GM23338 (cell line): ENCODE measurements around the gene SMOC1.

ENCODE experiments used
- CREB1 ChIP-seq: fragments of 250-450 bp; sonication (Bioruptor Pico); IDR thresholded peaks from 2 replicates; pipeline ENCODE4 v1.5.0; 2020; ENCODE audit warnings: low read depth, mild to moderate bottlenecking, moderate library complexity
- EZH2 ChIP-seq: fragments of 200-600 bp; sonication (generic); IDR thresholded peaks from one replicate; pipeline ENCODE4 v1.8.0; 2017; ENCODE audit warnings: antibody characterized with exemption, mild to moderate bottlenecking, low read depth; ENCODE audit not compliant: unreplicated experiment
- EZH2phosphoT487 ChIP-seq: fragments of 200-600 bp; sonication (generic); IDR thresholded peaks from one replicate; pipeline ENCODE4 v1.8.1; 2018; ENCODE audit warnings: antibody characterized with exemption; ENCODE audit not compliant: unreplicated experiment
- JUNB ChIP-seq: IDR thresholded peaks from one replicate; pipeline ENCODE4 v1.6.1; 2016; ENCODE audit warnings: antibody characterized with exemption; ENCODE audit not compliant: unreplicated experiment
- NANOG ChIP-seq: IDR thresholded peaks from 2 replicates; pipeline ENCODE4 v1.6.1; 2016; ENCODE audit warnings: antibody characterized with exemption, borderline replicate concordance
- POLR2AphosphoS5 ChIP-seq: IDR thresholded peaks from 2 replicates; pipeline ENCODE4 v1.6.1; 2016; ENCODE audit warnings: antibody characterized with exemption, low read depth
- STAT1 ChIP-seq: IDR thresholded peaks from one replicate; pipeline ENCODE4 v1.6.1; 2016; ENCODE audit warnings: antibody characterized with exemption; ENCODE audit not compliant: unreplicated experiment
- ZNF331 ChIP-seq: fragments of 250-450 bp; sonication (Bioruptor Pico); IDR thresholded peaks from 2 replicates; pipeline ENCODE4 v1.5.0; 2020; ENCODE audit warnings: low read depth, mild to moderate bottlenecking, moderate library complexity
- TF ChIP-seq, protein P1 (sequence below), 2 experiments: fragments of 200-600 bp in 1 of 2; sonication (generic) in 1 of 2; conservative IDR thresholded peaks; 2 replicates each; pipeline versions ENCODE4 v1.5.1 to v1.6.1; 2016 to 2017; ENCODE audit warnings: antibody characterized with exemption in 2 of 2, low read depth in 2 of 2, mild to moderate bottlenecking in 2 of 2, moderate library complexity in 1 of 2
- TF ChIP-seq, protein P2 (sequence below): IDR thresholded peaks from one replicate; pipeline ENCODE4 v1.6.1; 2018; ENCODE audit warnings: antibody characterized with exemption; ENCODE audit not compliant: unreplicated experiment
- TF ChIP-seq, protein P3 (sequence below): IDR thresholded peaks from 2 replicates; pipeline ENCODE4 v1.6.1; 2016; ENCODE audit warnings: antibody characterized with exemption

DNA sequence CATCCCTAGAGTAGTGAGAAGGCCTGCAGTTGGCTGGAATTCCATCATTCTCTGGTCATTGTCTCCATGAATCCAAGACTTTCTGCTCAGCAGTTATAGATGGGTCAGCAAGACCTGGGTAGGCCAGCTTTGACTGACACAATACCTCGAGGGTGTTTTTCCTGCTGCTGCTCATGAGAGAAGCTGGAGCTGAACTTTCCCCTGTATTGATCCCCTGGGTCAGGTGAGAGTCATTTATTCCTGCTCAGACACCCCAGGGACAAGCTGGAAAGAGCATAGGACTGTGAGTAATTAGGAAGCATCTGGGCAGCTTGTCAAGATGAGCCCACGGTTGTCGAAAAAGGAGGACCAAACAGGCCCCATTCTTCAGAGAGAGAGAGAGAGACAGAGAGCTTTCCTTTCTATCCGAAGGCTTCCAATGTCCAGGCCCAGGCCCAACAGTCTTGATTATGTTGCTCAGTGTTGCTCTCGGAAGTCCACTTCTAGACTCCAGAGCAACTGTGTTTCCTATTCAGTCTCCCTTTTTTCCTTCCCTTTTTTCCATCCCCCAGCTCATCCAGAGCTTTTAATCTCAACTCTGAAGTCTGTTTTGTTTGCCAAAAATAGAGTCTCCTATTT lies 178.4 kb downstream of the SMOC1 start:
- TF ChIP-seq, protein P1, sequence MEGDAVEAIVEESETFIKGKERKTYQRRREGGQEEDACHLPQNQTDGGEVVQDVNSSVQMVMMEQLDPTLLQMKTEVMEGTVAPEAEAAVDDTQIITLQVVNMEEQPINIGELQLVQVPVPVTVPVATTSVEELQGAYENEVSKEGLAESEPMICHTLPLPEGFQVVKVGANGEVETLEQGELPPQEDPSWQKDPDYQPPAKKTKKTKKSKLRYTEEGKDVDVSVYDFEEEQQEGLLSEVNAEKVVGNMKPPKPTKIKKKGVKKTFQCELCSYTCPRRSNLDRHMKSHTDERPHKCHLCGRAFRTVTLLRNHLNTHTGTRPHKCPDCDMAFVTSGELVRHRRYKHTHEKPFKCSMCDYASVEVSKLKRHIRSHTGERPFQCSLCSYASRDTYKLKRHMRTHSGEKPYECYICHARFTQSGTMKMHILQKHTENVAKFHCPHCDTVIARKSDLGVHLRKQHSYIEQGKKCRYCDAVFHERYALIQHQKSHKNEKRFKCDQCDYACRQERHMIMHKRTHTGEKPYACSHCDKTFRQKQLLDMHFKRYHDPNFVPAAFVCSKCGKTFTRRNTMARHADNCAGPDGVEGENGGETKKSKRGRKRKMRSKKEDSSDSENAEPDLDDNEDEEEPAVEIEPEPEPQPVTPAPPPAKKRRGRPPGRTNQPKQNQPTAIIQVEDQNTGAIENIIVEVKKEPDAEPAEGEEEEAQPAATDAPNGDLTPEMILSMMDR (conservative IDR thresholded peaks at IDR 0.05; ENCODE audit: low read depth in 2 of 2) = no peak
- TF ChIP-seq EZH2phosphoT487 (no peak), EZH2 (no peak), STAT1 (no peak), CREB1 (no peak), POLR2AphosphoS5 (no peak), JUNB (no peak), NANOG (no peak), ZNF331 (CRISPR knock-in tag) (no peak)
- TF ChIP-seq, protein P2, sequence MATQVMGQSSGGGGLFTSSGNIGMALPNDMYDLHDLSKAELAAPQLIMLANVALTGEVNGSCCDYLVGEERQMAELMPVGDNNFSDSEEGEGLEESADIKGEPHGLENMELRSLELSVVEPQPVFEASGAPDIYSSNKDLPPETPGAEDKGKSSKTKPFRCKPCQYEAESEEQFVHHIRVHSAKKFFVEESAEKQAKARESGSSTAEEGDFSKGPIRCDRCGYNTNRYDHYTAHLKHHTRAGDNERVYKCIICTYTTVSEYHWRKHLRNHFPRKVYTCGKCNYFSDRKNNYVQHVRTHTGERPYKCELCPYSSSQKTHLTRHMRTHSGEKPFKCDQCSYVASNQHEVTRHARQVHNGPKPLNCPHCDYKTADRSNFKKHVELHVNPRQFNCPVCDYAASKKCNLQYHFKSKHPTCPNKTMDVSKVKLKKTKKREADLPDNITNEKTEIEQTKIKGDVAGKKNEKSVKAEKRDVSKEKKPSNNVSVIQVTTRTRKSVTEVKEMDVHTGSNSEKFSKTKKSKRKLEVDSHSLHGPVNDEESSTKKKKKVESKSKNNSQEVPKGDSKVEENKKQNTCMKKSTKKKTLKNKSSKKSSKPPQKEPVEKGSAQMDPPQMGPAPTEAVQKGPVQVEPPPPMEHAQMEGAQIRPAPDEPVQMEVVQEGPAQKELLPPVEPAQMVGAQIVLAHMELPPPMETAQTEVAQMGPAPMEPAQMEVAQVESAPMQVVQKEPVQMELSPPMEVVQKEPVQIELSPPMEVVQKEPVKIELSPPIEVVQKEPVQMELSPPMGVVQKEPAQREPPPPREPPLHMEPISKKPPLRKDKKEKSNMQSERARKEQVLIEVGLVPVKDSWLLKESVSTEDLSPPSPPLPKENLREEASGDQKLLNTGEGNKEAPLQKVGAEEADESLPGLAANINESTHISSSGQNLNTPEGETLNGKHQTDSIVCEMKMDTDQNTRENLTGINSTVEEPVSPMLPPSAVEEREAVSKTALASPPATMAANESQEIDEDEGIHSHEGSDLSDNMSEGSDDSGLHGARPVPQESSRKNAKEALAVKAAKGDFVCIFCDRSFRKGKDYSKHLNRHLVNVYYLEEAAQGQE = no peak
- TF ChIP-seq, protein P3, sequence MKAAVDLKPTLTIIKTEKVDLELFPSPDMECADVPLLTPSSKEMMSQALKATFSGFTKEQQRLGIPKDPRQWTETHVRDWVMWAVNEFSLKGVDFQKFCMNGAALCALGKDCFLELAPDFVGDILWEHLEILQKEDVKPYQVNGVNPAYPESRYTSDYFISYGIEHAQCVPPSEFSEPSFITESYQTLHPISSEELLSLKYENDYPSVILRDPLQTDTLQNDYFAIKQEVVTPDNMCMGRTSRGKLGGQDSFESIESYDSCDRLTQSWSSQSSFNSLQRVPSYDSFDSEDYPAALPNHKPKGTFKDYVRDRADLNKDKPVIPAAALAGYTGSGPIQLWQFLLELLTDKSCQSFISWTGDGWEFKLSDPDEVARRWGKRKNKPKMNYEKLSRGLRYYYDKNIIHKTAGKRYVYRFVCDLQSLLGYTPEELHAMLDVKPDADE = no peak
